ENCODE results near the gene NRXN3.

NRXN3 gene

GRCh38 chr14:79331830-79332229 is 1161.7 kb downstream of the NRXN3 start:
- no peak for DNase-seq

GRCh38 chr14:79332504-79333197 is 1162.5 kb downstream of the NRXN3 start:
- no peak for DNase-seq

- no peak for DNase-seq
Measured at GRCh38 chr14:79333198-79333546, 1163.0 kb downstream of the NRXN3 start.

GRCh38 chr14:79334272-79334671 is 1164.1 kb downstream of the NRXN3 start:
- DNase-seq, result no peak

- DNase-seq, result no peak
Measured at GRCh38 chr14:79337761-79338160, 1167.6 kb downstream of the NRXN3 start.

GRCh38 chr14:79342942-79343341 is 1172.8 kb downstream of the NRXN3 start:
- no peak for DNase-seq

- no peak for DNase-seq
Measured at GRCh38 chr14:79351011-79351410, 1180.8 kb downstream of the NRXN3 start.

GRCh38 chr14:79352076-79352630 is 1182.0 kb downstream of the NRXN3 start:
- no peak for DNase-seq

- no peak for DNase-seq
Measured at GRCh38 chr14:79354336-79354735, 1184.2 kb downstream of the NRXN3 start.

- no peak for DNase-seq
Measured at GRCh38 chr14:79356040-79356439, 1185.9 kb downstream of the NRXN3 start.

GRCh38 chr14:79357307-79357706 is 1187.1 kb downstream of the NRXN3 start:
- DNase-seq, result no peak

GRCh38 chr14:79363291-79363690 is 1193.1 kb downstream of the NRXN3 start:
- DNase-seq, result no peak

- no peak for DNase-seq
Measured at GRCh38 chr14:79369359-79370332, 1199.5 kb downstream of the NRXN3 start.

- DNase-seq, result no peak
Measured at GRCh38 chr14:79370969-79371368, 1200.8 kb downstream of the NRXN3 start.

GRCh38 chr14:79373451-79373850 is 1203.3 kb downstream of the NRXN3 start:
- DNase-seq, result no peak

GRCh38 chr14:79375356-79375755 is 1205.2 kb downstream of the NRXN3 start:
- no peak for DNase-seq

- DNase-seq, result no peak
Measured at GRCh38 chr14:79376557-79376956, 1206.4 kb downstream of the NRXN3 start.

GRCh38 chr14:79378020-79378419 is 1207.8 kb downstream of the NRXN3 start:
- no peak for DNase-seq

GRCh38 chr14:79379266-79379665 is 1209.1 kb downstream of the NRXN3 start:
- DNase-seq, result no peak

GRCh38 chr14:79383031-79383430 is 1212.9 kb downstream of the NRXN3 start:
- DNase-seq, result no peak

GRCh38 chr14:79383475-79383874 is 1213.3 kb downstream of the NRXN3 start:
- DNase-seq, result no peak

- DNase-seq, result no peak
Measured at GRCh38 chr14:79395061-79395460, 1224.9 kb downstream of the NRXN3 start.

GRCh38 chr14:79404874-79405511 is 1234.8 kb downstream of the NRXN3 start:
- no peak for DNase-seq
